Stimulated activated CD8-positive, alpha-beta memory T cell treated with anti-CD3 and anti-CD28 coated beads, Interleukin-2, amount 100 ng/mL, for 48 hours (primary cell): Measurements from ENCODE around the gene ATF2.

Source experiments
- DNase-seq, 2 donors: peaks; one replicate each; pipeline ENCODE4 v3.0.0-alpha.2; 2020; ENCODE audit warnings: low read depth in 2 of 2

ATF2 gene, protein sequence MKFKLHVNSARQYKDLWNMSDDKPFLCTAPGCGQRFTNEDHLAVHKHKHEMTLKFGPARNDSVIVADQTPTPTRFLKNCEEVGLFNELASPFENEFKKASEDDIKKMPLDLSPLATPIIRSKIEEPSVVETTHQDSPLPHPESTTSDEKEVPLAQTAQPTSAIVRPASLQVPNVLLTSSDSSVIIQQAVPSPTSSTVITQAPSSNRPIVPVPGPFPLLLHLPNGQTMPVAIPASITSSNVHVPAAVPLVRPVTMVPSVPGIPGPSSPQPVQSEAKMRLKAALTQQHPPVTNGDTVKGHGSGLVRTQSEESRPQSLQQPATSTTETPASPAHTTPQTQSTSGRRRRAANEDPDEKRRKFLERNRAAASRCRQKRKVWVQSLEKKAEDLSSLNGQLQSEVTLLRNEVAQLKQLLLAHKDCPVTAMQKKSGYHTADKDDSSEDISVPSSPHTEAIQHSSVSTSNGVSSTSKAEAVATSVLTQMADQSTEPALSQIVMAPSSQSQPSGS

DNA sequence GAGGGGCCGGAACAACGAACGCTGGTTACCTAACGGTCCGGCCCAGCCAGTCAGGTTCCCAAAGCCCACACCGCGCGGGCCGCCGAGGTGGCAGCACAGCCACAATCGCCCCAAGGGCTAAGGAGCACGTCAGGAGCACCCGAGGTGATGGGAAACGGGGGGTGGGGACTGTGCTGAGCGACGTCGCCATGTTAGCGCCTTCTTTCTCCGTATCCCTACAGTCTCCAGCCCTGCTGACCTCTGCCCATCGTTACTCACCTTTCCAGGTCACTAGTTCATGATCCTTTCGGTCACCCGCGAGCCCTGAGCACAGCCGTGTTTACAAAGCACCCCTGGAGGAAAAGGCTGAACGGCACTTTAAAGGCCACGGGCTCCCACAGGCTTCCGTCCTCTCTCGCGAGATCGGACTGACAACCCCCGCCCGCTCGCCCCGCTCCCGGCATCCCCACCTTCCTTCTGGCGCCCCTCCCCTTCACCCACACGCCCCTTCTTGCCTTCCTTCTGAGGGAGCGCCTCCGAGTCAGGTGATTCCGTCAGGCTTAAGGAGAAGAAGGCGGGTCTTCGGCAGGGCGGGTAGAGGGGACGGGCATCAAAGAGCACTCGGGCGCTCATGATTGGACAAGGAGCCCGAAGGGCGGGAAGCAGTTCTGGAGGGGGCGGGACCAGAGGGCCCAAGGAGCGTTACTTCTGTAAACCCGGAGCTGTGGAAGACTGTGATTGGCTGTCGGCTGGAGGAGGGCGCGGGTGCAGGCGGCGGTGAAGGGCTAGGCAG is at the start of gene ATF2:
Gene ATF2, minus strand, starts transcription at position 412 of the 772 bp plus-strand sequence. CDS start 31,760 bp downstream, outside the sequence.
- peak; percentile 94 to 95 for DNase-seq

DNA sequence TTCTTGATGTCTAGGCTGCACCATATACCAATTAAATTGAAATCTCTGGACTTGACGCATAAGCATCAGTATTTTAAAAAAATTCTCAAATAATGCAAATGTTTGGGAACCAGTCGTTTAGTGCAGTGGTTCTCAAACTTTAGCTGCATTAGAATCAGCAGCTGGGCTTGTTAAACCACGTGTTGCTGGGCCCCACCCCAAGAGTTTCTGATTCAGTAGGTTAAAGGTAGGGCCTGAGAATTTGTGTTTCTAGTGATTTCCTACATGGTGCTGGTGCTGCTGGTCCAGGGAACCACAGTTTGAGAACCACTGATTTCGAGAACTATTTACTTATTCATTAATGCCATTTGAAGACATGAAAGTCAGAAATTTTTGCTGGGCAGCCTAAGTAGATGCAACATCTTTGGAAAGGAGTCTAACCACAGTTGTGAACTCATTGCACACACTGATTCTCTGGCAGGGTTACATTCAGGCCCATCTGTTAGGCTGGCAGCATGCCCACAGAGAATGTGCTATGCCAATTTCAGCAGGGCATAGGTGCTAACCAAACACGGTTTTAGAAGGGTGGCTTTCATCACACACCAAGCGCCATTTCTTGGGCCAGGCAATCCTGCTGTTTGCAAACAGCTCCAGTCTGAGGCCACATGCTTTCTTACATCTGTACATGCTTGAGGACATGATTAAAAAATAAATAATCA is 39.9 kb upstream of the ATF2 start:
- DNase-seq, result no peak

DNA sequence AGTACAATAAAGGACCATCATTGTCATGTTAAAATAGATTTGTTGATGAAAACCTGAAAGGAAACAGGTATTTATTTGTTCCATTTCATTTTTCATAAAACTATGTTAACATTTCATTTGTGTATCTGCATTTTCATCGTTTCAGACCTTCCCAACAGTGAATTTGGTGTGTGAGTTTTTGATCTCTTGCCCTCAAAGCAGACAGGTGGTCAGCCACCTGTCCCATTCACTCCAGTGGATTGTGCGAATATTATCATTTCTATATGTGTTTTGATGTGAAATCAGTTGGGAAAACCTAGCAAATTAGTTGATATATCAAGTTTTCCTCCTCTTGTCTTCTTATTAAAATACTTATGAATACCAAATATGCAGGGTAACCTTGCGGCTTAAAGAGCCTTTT is 38.9 kb upstream of the ATF2 start:
- DNase-seq, result no peak

DNA sequence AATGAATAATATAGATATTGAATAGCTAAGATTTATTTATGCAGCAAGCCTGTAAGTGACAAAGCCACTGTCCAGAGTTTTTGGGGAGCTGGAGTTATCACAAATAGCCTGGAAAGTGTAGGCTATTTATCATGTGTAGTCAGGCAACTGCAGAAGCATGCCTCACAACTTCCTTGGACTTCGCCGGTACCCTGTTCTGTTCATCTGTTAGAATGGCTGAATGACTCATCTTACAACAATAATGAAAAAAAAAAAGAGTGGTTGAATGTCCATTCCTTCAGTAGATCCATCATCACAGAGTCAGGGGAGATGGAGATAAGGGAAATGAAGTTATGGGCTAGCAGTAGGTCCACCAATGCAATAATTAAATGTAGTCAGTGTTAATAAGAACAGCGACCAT is 37.5 kb upstream of the ATF2 start:
- DNase-seq, result no peak

DNA sequence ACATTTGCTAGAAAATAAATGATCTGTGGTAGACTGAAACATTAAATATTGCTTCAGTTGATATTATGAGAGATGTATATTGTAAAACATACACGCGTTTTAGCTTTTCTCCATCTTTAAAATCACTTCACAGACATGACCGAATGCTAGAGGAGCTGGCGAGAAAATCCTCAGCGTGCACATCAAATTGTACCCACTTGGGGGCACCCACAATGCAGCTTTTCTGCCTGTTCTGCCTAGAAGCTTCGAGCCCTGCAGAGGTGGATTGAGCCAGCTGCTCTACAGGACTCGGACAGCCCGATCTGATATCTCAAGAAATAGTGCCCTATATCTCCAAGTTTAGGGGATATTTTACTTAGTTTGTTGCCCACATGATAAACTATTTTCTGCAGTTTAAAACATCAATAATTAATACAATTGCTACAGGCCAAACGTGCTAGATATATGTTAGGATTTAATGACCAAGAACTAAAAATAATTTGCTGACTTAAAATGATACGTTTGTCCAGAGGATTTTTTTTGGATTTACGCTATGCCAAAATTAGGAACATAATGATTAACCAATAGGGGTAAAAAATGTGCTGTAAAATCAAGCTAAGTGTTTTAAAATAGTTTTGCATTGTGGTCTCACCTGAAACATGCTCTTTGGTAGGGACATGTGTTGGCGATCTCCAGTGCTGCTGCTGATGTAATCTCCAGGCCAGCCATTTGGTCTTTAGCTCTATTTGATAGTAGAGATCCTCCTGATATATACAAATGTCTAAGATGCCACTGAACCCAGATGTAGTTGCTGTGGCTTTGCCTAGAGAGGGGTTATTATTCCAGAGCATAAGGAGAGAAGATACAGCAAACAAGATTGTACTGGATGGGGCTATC is 35.9 kb upstream of the ATF2 start:
- peak; percentile 22 to 44 for DNase-seq

DNA sequence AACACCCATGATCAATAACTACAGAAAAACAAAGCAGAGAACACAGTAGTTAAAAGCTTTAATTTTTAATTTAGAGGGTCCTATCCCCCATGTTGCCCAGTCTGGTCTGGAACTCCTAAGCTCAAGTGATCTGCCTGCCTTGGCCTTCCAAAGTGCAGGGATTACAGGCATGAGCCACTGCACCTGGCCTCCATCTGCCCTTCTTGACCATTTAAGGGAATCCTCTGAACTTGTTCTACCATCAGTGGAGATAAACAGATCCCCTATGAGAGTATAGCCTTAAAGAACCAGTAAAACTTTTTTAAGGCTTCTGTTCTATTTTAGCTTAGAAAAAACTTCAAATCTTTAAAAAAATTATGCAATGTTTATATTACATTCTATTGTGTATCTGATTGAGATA is 27.0 kb upstream of the ATF2 start:
- DNase-seq, result no peak

DNA sequence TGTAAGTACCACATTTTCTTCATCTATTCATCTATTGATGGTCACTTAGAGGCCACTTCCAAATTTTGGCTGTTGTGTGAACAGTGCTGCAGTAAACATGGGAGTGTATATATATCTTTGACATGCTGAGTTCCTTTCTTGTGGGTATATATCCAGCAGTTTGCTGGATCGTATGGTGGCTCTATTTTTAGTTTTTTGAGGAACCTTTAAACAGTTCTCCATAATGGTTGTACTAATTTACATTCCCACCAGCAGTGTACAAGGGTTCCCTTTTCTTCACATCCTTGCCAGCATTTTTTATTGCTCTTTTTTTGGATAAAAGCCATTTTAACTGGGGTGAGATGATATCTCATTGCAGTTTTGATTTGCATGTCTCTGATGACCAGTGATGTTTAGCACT is 20.8 kb upstream of the ATF2 start:
- DNase-seq, result no peak

DNA sequence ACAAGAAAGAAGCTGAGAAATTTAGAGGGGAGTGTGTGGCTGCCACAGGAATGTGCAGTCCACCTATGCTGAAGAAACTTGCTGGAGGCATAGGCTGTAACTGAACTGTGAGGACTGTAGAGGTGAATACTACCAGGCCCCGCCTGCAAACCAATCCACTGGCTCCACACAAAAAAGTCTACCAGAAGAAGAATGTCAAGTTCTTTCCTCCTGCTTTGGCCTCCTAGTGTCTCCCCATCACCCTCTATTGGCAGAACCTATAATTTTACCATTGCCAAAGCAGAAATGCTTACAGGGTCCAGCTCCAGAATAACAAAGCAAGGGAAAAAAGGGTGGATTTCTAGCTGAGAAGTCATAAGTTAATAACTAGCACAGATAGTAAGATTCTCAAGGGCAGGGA is 19.4 kb upstream of the ATF2 start:
- no peak for DNase-seq

DNA sequence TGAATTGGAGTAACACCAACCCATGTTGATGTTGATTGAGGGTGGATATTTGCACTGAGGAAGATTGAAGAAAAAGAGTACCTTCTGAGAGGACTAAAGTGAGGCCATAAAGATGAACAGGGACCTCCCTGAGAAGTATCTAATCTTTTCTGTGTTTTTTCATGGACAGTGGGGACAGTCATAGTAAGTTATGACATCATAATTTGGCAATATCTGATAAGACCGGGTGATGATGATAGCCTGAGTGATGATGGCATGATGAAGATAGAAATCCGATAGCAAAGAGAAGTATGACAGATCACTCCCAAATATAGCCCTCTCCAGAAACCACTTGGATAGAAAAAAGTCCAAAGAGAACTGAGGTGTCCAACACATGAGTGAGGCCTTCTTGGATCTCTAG is 15.7 kb upstream of the ATF2 start:
- DNase-seq, result no peak

DNA sequence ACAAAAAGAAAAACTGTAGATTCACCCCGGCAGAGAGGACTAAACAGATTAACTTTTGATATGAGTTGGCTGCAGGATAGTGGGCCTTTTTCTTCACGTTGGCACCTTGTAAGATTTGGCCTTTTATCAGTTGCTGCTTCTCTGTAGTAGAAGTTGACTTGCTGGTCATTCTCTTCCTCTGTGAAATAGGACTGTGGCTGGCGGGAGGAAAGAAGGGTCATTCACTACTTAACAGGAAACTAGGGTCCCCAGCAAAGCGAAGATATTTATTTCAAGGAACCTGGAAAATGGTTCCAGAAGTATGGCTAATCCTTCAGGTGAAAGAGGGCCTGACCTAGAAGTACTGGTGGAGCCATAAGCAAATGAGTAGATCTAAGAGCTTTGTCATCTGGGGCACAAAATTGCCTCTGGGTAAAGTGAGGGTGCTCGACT is 13.9 kb upstream of the ATF2 start:
- no peak for DNase-seq

DNA sequence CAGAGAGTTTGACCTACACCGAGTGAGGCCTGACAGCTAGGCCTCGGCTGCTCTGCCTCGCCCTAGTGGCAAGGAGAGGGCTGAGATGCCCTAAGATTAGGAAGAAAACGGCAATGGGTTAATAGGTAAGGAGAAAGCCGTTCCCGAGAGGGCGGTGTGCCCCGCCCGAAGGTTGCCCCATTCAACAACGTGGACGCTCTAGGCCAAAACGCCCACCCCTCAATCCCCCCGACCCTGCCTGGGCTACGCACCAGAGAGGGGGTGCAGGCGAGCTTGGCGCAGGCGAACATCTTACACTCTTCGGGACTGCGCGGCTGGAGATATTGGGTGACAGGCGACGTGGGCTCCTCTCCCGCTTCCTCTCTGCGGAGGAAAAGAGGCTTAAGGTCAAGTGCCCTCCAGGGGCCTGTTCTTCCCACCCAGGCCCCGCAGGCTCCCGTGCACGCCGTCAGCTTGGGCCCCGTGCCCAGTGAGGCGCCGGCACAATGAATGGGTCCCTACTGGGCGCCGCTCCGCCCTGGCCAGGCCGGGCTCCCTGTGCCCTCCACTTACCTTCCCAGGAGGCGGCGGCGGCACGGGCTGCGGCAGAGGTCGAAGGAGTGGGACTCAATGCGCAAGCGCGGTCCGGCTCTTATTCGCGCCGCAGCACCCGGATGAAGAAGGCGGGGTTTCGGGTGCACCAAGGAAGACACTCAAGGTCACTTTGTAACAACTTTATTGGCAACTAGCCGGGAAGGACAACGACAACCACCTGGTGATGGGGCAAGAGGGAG is 13.3 kb upstream of the ATF2 start, which contains the start of gene ATP5MC3:
Gene ATP5MC3, minus strand, starts transcription at position 607 of the 773 bp plus-strand sequence. Its CDS starts 317 bp downstream, at position 290.
- DNase-seq, result peak; percentile 80 to 86

DNA sequence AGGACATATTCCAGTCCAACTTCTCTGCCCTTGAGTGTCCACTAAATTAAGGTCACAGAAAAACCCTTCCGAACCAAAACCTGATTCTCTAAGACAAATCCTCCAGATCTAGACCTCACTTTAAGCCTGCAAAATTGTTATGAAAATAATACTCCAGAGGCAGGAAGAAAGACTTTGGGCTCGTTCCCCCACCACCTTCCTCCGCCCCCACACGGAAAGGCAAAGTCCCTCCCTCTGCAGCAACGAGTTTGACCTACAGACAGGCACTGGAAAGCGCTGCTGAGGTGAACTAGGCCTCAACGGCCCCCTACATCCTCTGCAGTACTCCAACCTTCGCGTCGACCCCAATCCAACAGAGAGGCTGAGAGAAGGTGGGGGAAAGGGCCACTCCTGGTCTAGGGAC is 12.7 kb upstream of the ATF2 start:
- DNase-seq, result peak; percentile 36 to 41

DNA sequence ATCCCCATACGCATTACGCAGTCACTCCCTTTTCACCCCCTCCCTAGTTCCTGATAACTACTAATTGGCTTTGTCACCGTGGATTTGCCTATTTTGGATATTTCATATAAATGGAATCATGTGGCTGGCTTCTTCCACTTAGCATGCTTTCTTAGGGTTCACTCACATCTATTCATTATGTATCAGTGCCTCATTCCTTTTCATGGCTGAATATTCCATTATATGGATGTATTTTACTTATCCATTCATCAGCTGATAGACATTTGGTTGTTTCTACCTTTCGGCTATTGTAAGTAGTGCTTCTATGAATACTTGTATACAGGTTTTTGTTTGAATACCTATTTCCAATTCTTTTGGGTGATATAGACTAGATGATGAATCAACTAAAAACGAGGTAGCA is 8.6 kb upstream of the ATF2 start:
- no peak for DNase-seq

DNA sequence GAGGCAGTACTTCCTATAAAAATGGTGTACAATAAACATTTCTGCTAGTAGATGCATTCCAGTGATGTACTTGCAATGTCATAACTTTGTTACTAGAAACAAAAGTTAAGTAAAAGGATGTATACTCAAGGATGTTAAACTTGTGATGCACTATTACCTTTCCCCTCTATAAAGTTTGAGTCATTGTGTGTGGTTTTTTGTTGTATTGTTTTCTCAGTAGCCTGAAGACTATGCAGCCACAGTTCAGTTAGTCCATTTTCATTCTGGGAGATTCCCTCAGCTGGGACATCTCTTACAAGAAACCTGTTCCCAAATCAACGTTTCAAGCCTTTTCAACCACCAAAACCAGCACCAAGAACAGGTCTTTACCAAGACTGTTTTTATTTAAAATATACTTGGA is 7.9 kb upstream of the ATF2 start:
- DNase-seq, result no peak

DNA sequence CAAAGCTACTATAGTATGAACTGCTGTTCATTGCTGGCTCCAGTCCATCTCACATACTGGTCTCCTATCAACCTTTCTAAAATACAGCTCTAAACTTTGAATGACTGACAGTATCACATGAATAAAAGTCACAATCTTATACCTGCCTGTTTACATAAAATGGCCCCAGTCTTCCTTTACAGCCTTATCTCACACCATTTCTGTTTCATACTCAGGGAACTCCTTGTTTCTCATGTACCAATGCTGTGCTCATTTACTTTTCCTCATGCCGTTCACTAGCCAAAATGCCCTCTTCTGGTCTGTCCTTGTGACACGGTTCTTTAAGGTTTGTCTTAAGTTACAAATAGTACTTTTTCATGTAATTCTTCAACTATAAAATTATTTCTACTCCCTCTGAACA is 7.3 kb upstream of the ATF2 start:
- no peak for DNase-seq

DNA sequence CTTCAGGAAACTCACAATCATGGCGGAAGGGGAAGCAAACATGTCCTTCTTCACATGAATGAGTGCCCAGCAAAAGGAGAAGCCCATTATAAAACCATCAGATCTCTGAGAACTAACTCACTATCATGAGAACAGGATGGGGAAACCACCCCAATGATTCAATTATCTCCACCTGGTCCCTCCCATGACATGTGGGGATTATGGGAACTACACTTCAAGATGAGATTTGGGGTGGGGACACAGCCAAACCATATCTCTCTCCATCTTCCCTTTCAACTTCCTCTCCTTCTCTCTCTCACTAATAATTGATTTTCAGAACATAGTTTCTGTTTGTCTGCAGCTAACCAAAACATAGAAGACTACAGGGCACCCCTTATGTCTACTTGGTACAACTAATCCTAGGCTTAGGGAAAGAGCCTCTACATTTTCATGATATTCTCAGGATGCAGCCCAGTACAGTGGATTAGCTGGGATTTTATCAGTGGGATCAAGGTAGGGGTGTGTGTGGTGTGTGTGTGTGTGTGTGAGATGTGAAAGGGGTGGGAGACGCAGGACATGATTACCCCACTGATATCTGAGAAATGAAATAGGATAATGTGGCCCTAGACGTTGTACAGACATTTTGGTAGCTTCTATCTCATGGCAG is 2.8 kb upstream of the ATF2 start:
- no peak for DNase-seq

DNA sequence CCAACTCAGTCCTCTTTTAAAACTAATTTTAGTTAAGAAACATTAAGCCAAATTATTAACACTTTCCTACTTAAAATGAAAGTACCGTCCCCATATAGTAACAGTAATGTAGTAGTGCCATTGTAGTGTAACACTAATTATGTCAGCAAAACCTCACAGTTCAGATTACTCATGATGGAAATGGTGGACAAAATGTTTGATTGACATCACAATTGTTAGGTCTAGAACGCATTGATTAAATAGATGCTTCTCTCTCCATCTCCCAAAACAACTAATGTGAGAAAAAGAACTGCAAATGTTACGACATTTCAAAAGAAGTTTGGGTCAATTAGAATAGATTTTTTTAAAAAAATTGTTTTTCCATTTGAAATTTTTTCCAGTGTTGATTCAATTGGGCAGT is 1.2 kb upstream of the ATF2 start:
- no peak for DNase-seq

DNA sequence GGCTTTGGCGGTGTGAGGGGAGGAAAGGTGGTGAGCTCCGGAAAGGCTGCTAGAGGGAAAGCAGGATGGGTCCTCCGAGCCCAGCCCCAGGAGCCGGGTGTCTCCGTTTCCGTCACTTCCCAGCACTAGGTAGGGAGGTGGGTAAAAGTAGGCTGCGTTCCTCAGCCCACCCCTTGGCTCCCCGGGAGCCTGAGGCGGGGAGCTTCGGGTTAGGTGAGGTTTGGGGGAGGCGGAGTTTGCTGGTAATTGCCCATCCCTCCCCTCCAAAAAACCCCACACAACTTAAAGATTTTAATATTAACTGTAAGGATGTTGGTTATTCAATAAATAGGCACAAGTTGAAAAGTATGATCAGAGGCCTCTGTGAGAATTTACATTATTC is 552 bp upstream of the ATF2 start:
- DNase-seq, result no peak

DNA sequence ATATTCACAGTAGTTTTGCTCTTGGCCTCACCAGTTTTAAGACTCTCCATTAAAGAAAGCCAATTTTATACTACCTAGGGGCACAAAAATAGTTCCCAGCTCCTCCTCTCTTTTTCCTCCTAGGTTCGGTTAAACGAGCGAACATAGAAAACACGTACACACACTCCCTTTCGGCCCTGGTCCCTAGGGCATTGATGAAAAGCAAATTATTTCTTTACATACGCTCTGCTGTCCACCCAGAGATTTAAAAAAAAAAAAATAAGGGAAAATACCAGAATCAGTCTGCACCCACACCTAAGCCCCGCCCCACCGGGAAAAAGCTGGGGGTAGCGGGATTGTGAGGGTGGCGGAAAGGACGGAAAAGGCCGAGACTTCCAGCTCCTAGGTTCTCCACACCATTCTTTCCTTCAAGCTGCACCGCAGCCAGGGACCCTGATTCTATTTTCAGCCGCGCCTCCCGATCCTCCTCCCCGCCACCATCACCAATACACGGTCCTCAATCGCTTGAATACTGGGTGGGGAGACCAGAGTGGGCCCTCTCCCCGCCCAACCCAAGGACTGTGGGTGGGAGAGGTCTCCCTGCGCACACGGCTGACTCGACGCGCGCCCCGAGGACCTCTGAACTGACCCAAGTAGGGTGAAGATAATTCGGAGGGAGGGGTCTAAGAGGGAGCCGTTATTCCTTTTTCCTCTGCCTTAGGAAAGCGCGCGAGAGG is 769 bp downstream of the ATF2 start:
- peak in 1 of 2 donors; percentile 6 for DNase-seq
